HG03066 (cell line): ENCODE results near the gene PRR19.

Experiments used
- ATAC-seq: cut with Tn5 transposase; IDR thresholded peaks from one replicate; pipeline ENCODE4 v1.9.1; 2021; ENCODE audit warnings: low read depth; ENCODE audit not compliant: unreplicated experiment

Gene PRR19

GRCh38 chr19:42344336-42344893, 42.5 kb downstream of the PRR19 start:
- no peak for ATAC-seq

GRCh38 chr19:42345191-42345812, 43.4 kb downstream of the PRR19 start:
- ATAC-seq, result no peak

DNA sequence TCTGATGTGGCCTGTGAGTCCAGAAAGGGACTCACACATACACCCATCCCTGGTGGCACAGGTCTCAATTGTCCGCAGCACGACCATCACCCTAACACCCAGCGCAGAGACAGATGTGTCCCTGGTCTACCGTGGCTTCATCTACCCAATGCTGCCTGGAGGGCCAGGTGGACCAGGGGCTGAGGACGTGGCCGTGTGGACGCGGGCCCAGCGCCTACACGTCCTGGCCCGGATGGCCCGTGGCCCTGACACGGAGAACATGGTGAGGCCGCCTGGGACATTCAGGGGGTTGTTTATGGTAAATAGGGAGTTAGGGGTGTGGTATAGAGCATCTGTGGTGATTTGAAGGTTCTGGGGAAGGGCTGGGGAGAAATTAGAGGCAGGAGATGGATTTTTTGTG, 46.3 kb downstream of the PRR19 start:
- ATAC-seq, result no peak

GRCh38 chr19:42349378-42350107, 47.6 kb downstream of the PRR19 start:
- ATAC-seq, result no peak

DNA sequence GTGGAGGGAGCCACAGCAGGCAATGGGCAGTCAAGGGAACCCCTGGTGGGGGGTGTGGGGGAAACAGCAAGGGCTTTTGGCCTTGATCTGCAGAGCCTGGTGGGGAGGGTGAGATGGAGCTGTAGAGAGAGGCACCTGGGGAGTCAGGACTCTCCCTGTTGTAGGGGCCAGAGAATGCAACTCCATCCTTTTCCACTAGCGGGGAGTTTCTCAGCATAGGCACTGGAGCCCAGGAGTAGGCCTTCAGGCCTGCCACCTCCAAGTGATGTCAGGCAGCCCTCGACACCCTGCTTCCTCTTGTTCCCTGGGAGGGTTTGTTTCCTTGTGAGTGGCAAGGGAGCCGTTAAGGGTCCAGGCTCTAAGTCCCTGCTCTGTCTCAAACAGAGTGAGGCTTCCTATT, 48.5 kb downstream of the PRR19 start:
- no peak for ATAC-seq

DNA sequence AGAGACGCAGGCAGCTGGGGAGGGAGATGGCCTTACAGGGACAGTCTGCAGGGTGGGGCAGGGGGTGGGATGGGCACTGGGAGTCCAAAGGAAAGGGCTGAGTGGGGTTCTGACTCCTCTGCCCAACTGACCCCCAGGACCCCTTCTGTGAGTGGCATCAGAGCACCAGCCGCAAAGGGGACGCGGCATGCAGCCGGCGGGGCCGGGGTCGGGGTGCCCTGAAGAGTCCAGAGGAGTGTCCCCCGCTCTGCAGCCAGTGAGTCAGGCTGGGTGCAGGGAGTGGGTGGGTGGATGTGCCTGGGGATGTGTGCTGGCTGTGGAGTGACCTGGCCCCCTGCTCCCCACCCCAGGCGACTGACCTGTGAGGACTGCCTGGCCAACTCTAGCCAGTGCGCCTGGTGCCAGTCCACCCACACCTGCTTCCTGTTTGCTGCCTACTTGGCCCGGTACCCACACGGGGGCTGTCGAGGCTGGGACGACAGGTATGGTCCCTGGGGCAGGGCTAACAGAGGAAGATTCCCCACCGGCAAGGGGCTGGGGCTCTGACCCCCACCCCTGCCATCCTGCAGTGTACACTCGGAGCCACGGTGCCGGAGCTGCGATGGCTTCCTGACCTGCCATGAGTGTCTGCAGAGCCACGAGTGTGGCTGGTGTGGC, 49.3 kb downstream of the PRR19 start:
- no peak for ATAC-seq

DNA sequence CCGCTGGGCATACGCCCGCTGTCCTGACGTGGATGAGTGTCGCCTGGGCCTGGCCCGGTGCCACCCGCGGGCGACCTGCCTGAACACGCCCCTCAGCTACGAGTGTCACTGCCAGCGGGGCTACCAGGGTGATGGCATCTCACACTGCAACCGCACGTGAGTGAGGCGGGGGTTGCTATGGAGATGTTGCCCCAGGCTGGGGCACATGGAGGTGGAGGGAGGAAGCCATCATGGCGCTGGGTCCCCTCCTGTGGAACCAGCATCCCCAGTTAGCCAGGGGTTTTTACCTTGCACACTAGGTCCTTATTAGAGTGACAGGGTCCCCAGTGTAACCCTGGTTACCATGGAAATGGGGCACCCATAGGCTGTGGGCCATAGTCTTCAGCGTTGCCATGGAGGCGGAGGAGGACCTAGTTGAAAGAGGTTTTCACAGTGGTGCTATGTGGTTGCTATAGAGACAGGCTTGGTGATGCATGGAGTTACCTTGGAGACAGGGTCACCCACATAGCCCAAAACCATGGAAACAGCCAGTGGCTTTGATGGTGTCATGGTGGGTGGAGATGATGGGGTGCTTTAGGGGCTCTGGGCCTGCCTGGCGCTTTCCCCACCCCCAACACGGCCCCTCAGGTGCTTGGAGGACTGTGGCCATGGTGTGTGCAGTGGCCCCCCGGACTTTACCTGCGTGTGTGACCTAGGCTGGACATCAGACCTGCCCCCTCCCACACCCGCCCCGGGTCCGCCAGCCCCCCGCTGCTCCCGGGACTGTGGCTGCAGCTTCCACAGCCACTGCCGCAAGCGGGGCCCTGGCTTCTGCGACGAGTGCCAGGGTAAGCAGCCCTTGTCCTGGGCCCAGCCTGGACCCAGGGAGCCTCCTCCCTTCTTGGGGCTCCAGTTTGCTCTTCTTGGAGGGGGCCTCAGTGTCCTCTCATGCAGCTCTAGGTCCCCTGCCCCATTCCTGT, 50.6 kb downstream of the PRR19 start:
- no peak for ATAC-seq

DNA sequence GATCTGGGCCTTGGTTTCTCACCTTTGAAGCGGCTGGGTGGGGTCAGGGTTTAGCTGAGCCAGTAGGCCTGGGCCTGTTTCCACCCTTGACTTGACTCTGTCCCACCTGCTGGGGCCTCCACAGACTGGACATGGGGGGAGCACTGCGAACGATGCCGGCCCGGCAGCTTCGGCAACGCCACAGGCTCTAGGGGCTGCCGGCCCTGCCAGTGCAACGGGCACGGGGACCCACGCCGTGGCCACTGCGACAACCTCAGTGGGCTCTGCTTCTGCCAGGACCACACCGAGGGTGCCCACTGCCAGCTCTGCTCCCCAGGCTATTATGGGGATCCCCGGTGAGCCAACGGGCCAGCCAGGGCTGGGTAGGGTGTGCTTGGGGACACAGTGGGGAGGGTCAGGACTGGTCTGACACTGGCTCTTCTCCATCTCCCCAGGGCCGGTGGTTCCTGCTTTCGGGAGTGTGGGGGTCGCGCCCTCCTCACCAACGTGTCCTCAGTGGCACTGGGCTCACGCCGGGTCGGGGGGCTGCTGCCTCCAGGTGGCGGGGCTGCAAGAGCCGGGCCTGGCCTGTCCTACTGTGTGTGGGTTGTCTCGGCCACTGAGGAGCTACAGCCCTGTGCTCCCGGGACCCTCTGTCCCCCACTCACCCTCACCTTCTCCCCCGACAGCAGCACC, 51.5 kb downstream of the PRR19 start:
- ATAC-seq, result no peak

GRCh38 chr19:42355896-42356295, 54.0 kb downstream of the PRR19 start:
- no peak for ATAC-seq

GRCh38 chr19:42356686-42357085, 54.8 kb downstream of the PRR19 start:
- no peak for ATAC-seq

GRCh38 chr19:42357290-42357689, 55.4 kb downstream of the PRR19 start:
- no peak for ATAC-seq
